K562 (cell line): ENCODE data around the gene ADNP2. TPM values are rescaled to one million over a fixed set of nuclear protein-coding genes. Genes with fewer than 3 reads are reported as not detected.

Source experiments
- HCFC1 ChIP-seq: IDR thresholded peaks from 2 replicates; pipeline ENCODE4 v1.6.1; 2012; ENCODE audit warnings: low read depth, low read length, improper control_type of control experiment
- HDAC6 ChIP-seq: IDR thresholded peaks from 2 replicates; pipeline ENCODE4 v1.6.1; 2012; ENCODE audit warnings: low read depth, mild to moderate bottlenecking, control low read depth, inconsistent platforms, low read length, moderate library complexity
- MAFF ChIP-seq: IDR thresholded peaks from 2 replicates; pipeline ENCODE4 v1.6.1; 2012; ENCODE audit warnings: low read length, improper control_type of control experiment
- NONO ChIP-seq, 2 experiments: fragments of 200-400 bp in 1 of 2; fragments of 450-650 bp in 1 of 2; formaldehyde crosslinking in 1 of 2; IDR thresholded peaks; 2 replicates each; pipeline ENCODE4 v1.6.1; 2017; ENCODE audit warnings: low read depth in 2 of 2, mild to moderate bottlenecking in 2 of 2, moderate library complexity in 2 of 2, low read length in 1 of 2
- NR1H2 ChIP-seq: sonication (generic); formaldehyde crosslinking; IDR thresholded peaks from 2 replicates; pipeline ENCODE4 v1.4.0; 2020; ENCODE audit warnings: mild to moderate bottlenecking, missing genetic modification reagents
- TRIM24 ChIP-seq, 2 experiments: fragments of 450-650 bp; IDR thresholded peaks; 2 replicates each; pipeline ENCODE4 v1.6.1; 2016
- ZBTB7A ChIP-seq: IDR thresholded peaks from 2 replicates; pipeline ENCODE4 v1.6.1; 2011; ENCODE audit warnings: low read depth, mild to moderate bottlenecking, low read length, moderate library complexity, borderline replicate concordance; ENCODE audit not compliant: control insufficient read depth
- polyA plus RNA-seq, 8 experiments: library from polyadenylated mRNA; depleted of rRNA in 4 of 8; stranded (reverse) in 5 of 8; unstranded in 3 of 8; fragments of >200 nt; fragmentation: Nextera tagmentation in 2 of 8; fragmentation: Illumina TruSeq in 1 of 8; extraction: Ambion mirVana in 2 of 8; extraction: Trizol in 1 of 8; gene quantifications; 2 replicates each; pipeline versions ENCODE4 v1.2.1 to v1.2.3, GENCODE V29; 2011 to 2014; ENCODE audit warnings: inconsistent platforms in 1 of 8, missing spikeins in 1 of 8
- total RNA-seq, 7 experiments: library from RNA; depleted of rRNA in 6 of 7; stranded (reverse); fragments of >200 nt in 6 of 7; fragmentation: Illumina TruSeq in 2 of 7; extraction: Trizol in 2 of 7; gene quantifications; 2 replicates each; pipeline versions ENCODE4 v1.2.1 to v1.2.3, GENCODE V29; 2011 to 2021; ENCODE audit warnings: low replicate concordance in 1 of 7
- TF ChIP-seq, protein P1 (sequence below), 2 experiments: IDR thresholded peaks in 1 of 2; conservative IDR thresholded peaks in 1 of 2; 2 replicates each; pipeline ENCODE4 v1.6.1; 2016; ENCODE audit warnings: low read depth in 2 of 2, mild to moderate bottlenecking in 1 of 2, missing compliant biosample characterization in 1 of 2, missing genetic modification characterization in 1 of 2, moderate library complexity in 1 of 2
- TF ChIP-seq, protein P2 (sequence below): fragments of 250-450 bp; sonication (Bioruptor Pico); IDR thresholded peaks from 2 replicates; pipeline ENCODE4 v1.8.0; 2021; ENCODE audit warnings: moderate library complexity, mild to moderate bottlenecking, inconsistent platforms
- TF ChIP-seq, protein P3 (sequence below): fragments of 450-650 bp; formaldehyde crosslinking; IDR thresholded peaks from 2 replicates; pipeline ENCODE4 v1.4.0; 2020; ENCODE audit warnings: mild to moderate bottlenecking, moderate library complexity
- TF ChIP-seq, protein P4 (sequence below): fragments of 250-450 bp; sonication (Bioruptor Pico); IDR thresholded peaks from 2 replicates; pipeline ENCODE4 v1.5.0; 2022; ENCODE audit warnings: mild to moderate bottlenecking

The ADNP2 gene
- total and polyA plus RNA-seq, 9 of the 15 experiments (the other 6 are each of a cell fraction or from before 2014, with no cell fraction given), result 5.8 to 24.3 (median 16.0) TPM

DNA sequence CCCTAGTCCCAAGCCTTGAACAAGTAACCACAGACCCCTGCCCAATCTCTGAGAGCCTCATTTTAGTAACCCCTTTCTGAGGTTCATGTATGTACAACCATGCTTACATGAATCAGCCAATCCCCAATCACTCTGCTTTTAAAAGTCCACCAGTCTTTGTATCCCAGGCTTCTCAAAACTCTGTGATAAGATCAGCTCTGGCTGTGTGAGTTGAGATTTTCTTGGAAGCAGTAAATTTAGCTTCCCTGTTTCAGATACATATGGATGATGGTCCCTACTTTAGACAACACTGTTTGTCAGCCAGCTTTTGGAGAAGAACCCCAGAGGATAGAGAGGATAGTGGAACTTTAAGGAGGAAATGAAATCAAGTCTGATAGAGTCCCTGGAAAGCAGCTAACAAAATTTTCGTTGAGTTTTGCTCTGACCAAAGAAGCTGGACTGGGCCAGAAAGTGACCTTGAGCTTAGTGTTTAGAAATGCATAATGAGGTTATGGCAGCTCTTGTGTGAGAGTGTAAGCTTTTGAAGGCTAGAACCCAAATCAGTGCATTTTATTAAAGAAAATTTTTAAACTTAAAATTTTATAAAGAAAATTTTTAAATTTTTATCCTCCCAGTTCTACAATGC lies 3.7 kb downstream of the ADNP2 start (continued):
- TF ChIP-seq, protein P1, sequence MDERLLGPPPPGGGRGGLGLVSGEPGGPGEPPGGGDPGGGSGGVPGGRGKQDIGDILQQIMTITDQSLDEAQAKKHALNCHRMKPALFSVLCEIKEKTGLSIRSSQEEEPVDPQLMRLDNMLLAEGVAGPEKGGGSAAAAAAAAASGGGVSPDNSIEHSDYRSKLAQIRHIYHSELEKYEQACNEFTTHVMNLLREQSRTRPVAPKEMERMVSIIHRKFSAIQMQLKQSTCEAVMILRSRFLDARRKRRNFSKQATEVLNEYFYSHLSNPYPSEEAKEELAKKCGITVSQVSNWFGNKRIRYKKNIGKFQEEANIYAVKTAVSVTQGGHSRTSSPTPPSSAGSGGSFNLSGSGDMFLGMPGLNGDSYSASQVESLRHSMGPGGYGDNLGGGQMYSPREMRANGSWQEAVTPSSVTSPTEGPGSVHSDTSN (CRISPR knock-in tag; IDR thresholded peaks at IDR 0.05; ENCODE audit: low read depth), result no peak
- TF ChIP-seq, protein P1 (tag; conservative IDR thresholded peaks at IDR 0.05; ENCODE audit: low read depth), result peak; percentile 64; the same call in 1 of the 2 replicates
- TF ChIP-seq HCFC1 (no peak), NONO (IDR thresholded peaks at IDR 0.05; ENCODE audit: low read depth in 2 of 2, low read length in 1 of 2) (no peak), ZBTB7A (no peak), TRIM24 (IDR thresholded peaks at IDR 0.05) (no peak), HDAC6 (no peak), NR1H2 (CRISPR knock-in tag) (no peak), MAFF (no peak)
- TF ChIP-seq, protein P2, sequence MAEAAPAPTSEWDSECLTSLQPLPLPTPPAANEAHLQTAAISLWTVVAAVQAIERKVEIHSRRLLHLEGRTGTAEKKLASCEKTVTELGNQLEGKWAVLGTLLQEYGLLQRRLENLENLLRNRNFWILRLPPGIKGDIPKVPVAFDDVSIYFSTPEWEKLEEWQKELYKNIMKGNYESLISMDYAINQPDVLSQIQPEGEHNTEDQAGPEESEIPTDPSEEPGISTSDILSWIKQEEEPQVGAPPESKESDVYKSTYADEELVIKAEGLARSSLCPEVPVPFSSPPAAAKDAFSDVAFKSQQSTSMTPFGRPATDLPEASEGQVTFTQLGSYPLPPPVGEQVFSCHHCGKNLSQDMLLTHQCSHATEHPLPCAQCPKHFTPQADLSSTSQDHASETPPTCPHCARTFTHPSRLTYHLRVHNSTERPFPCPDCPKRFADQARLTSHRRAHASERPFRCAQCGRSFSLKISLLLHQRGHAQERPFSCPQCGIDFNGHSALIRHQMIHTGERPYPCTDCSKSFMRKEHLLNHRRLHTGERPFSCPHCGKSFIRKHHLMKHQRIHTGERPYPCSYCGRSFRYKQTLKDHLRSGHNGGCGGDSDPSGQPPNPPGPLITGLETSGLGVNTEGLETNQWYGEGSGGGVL (CRISPR knock-in tag), result no peak
- TF ChIP-seq, protein P3, sequence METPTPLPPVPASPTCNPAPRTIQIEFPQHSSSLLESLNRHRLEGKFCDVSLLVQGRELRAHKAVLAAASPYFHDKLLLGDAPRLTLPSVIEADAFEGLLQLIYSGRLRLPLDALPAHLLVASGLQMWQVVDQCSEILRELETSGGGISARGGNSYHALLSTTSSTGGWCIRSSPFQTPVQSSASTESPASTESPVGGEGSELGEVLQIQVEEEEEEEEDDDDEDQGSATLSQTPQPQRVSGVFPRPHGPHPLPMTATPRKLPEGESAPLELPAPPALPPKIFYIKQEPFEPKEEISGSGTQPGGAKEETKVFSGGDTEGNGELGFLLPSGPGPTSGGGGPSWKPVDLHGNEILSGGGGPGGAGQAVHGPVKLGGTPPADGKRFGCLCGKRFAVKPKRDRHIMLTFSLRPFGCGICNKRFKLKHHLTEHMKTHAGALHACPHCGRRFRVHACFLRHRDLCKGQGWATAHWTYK, result no peak
- TF ChIP-seq, protein P4, sequence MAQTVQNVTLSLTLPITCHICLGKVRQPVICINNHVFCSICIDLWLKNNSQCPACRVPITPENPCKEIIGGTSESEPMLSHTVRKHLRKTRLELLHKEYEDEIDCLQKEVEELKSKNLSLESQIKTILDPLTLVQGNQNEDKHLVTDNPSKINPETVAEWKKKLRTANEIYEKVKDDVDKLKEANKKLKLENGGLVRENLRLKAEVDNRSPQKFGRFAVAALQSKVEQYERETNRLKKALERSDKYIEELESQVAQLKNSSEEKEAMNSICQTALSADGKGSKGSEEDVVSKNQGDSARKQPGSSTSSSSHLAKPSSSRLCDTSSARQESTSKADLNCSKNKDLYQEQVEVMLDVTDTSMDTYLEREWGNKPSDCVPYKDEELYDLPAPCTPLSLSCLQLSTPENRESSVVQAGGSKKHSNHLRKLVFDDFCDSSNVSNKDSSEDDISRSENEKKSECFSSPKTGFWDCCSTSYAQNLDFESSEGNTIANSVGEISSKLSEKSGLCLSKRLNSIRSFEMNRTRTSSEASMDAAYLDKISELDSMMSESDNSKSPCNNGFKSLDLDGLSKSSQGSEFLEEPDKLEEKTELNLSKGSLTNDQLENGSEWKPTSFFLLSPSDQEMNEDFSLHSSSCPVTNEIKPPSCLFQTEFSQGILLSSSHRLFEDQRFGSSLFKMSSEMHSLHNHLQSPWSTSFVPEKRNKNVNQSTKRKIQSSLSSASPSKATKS, result no peak
